ENCODE measurements around the gene WDR49. TPM values are rescaled to one million over a fixed set of nuclear protein-coding genes. Genes with fewer than 3 reads are reported as not detected.

Gene WDR49
- total RNA-seq, 2 donors from 2014 or later, result 0.93 to 1.6 TPM

DNA sequence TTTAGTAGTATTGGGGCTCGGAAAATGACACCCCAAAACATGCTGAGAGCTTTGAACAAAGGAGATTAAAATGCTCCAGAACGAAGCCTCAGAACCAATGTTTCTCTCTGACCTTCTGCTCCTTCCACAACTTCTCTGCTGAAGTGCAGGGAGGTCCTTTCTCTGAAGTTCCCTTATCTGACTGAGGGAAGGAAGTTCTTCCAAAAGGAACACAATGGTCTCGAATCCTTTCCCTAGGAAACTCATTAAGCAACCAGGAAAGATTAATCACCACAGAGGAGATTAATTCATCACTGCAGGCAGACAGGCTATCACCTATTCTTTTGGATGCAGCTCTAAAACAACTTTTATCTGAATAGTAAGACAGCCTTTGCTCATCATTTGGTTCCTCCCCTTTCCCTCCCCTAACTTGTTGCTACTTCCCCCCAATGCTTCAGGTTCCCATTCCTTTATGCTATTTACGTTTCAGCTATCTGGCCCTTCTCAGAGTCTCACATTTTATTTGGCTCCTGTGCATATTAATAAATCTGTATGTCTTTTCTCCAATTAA is 18.2 kb upstream of the WDR49 start:
- Histone ChIP-seq H3K9ac (ENCODE audit: extremely low read depth, low read length, poor library complexity, severe bottlenecking) (no peak overlapping the region), H3K27ac (ENCODE audit: low read depth, low read length) (no peak overlapping the region), H3K36me3 (ENCODE audit: control insufficient read depth, insufficient read depth, low read length) (peaks cover 43% of the 10 kb centered on the region), H3K4me3 (ENCODE audit: low read length) (no peak overlapping the region), H3K4me1 (ENCODE audit: control insufficient read depth, insufficient read depth, low read length) (peaks cover 3% of the 10 kb centered on the region), H3K9me3 (ENCODE audit: control insufficient read depth, low read length) (peaks cover 46% of the 10 kb centered on the region), H3K27me3 (ENCODE audit: control insufficient read depth, insufficient read depth, low read length, poor library complexity, severe bottlenecking) (no peaks in the 10 kb centered on the region)
- no peak for DNase-seq
- TF ChIP-seq, protein P1, sequence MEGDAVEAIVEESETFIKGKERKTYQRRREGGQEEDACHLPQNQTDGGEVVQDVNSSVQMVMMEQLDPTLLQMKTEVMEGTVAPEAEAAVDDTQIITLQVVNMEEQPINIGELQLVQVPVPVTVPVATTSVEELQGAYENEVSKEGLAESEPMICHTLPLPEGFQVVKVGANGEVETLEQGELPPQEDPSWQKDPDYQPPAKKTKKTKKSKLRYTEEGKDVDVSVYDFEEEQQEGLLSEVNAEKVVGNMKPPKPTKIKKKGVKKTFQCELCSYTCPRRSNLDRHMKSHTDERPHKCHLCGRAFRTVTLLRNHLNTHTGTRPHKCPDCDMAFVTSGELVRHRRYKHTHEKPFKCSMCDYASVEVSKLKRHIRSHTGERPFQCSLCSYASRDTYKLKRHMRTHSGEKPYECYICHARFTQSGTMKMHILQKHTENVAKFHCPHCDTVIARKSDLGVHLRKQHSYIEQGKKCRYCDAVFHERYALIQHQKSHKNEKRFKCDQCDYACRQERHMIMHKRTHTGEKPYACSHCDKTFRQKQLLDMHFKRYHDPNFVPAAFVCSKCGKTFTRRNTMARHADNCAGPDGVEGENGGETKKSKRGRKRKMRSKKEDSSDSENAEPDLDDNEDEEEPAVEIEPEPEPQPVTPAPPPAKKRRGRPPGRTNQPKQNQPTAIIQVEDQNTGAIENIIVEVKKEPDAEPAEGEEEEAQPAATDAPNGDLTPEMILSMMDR (conservative IDR thresholded peaks at IDR 0.05), result no peak
- Mint-ChIP-seq H3K36me3 (ENCODE audit: low read depth) (peaks cover 44% of the 10 kb centered on the region), H3K4me1 (peaks cover 10% of the 10 kb centered on the region), H3K4me3 (no peak overlapping the region), H3K9me3 (peaks cover 23% of the 10 kb centered on the region), H3K27ac (no peak overlapping the region), H3K27me3 (ENCODE audit: insufficient read depth) (no peaks in the 10 kb centered on the region)
- WGBS, 2 experiments (ENCODE audit: insufficient coverage in 1 of 2, insufficient read length in 1 of 2), result 65 to 86% methylated on average over 3 to 4 of the region's 4 CpGs

- H3K36me3 Mint-ChIP-seq (ENCODE audit: low read depth), result peaks cover 21% of the 10 kb centered on the region
- Histone ChIP-seq H3K36me3 (ENCODE audit: control insufficient read depth, insufficient read depth, low read length) (peaks cover 22% of the 10 kb centered on the region), H3K27me3 (ENCODE audit: control insufficient read depth, insufficient read depth, low read length, poor library complexity, severe bottlenecking) (no peaks in the 10 kb centered on the region), H3K9ac (ENCODE audit: extremely low read depth, low read length, poor library complexity, severe bottlenecking) (no peak overlapping the region), H3K4me1 (ENCODE audit: control insufficient read depth, insufficient read depth, low read length) (peaks cover 3% of the 10 kb centered on the region), H3K9me3 (ENCODE audit: control insufficient read depth, low read length) (peaks cover 24% of the 10 kb centered on the region), H3K4me3 (ENCODE audit: low read length) (no peak overlapping the region), H3K27ac (ENCODE audit: low read depth, low read length) (no peak overlapping the region)
- no peak for DNase-seq
- peaks cover 10% of the 10 kb centered on the region for H3K4me1 Mint-ChIP-seq
- no peaks in the 10 kb centered on the region for H3K27me3 Mint-ChIP-seq (ENCODE audit: insufficient read depth)
- H3K4me3 Mint-ChIP-seq, result no peak overlapping the region
- TF ChIP-seq, protein P1 (conservative IDR thresholded peaks at IDR 0.05), result no peak
- 83 to 93% methylated on average over 1 of the region's 1 CpG for WGBS, 2 experiments (ENCODE audit: insufficient coverage in 1 of 2, insufficient read length in 1 of 2)
- H3K27ac Mint-ChIP-seq, result no peak overlapping the region
- H3K9me3 Mint-ChIP-seq, result peaks cover 4% of the 10 kb centered on the region
Measured at GRCh38 chr3:167669699-167670098, 16.0 kb upstream of the WDR49 start.

GRCh38 chr3:167668651-167669050 is 14.9 kb upstream of the WDR49 start:
- Histone ChIP-seq H3K9ac (ENCODE audit: extremely low read depth, low read length, poor library complexity, severe bottlenecking) (no peak overlapping the region), H3K4me3 (ENCODE audit: low read length) (no peak overlapping the region), H3K27me3 (ENCODE audit: control insufficient read depth, insufficient read depth, low read length, poor library complexity, severe bottlenecking) (no peaks in the 10 kb centered on the region), H3K27ac (ENCODE audit: low read depth, low read length) (no peak overlapping the region), H3K4me1 (ENCODE audit: control insufficient read depth, insufficient read depth, low read length) (peaks cover 5% of the 10 kb centered on the region), H3K9me3 (ENCODE audit: control insufficient read depth, low read length) (peaks cover 13% of the 10 kb centered on the region), H3K36me3 (ENCODE audit: control insufficient read depth, insufficient read depth, low read length) (peaks cover 12% of the 10 kb centered on the region)
- TF ChIP-seq, protein P1 (conservative IDR thresholded peaks at IDR 0.05), result no peak
- WGBS, 2 experiments (ENCODE audit: insufficient coverage in 1 of 2, insufficient read length in 1 of 2), result 82 to 100% methylated on average over 1 of the region's 1 CpG
- Mint-ChIP-seq H3K9me3 (peaks cover 4% of the 10 kb centered on the region), H3K27me3 (ENCODE audit: insufficient read depth) (no peaks in the 10 kb centered on the region), H3K4me1 (peaks cover 10% of the 10 kb centered on the region), H3K36me3 (ENCODE audit: low read depth) (peaks cover 11% of the 10 kb centered on the region), H3K4me3 (no peak overlapping the region), H3K27ac (no peak overlapping the region)
- no peak for DNase-seq

Data from endodermal cell (in vitro differentiated cells).